ENCODE results near the gene EDC3. TPM values are rescaled to one million over a fixed set of nuclear protein-coding genes. Genes with fewer than 3 reads are reported as not detected.

EDC3 gene
- total and polyA plus RNA-seq, 2 of the 4 experiments (the other 2 are of a cell fraction), result 16.8 to 38.0 TPM

GRCh38 chr15:74609938-74610301 lies 85.9 kb downstream of the EDC3 start:
- H3K27ac ChIP-seq (ENCODE audit: insufficient read depth, low read length), result no peak overlapping the region
- no peak overlapping the region for H2BK5ac ChIP-seq (ENCODE audit: low read depth, low read length, poor library complexity, severe bottlenecking)
- H3K4me3 ChIP-seq (ENCODE audit: insufficient read depth, low read depth, low read length), result no peak overlapping the region
- no peaks in the 10 kb centered on the region for H3K9me1 ChIP-seq (ENCODE audit: insufficient read depth, low read length)
- no peak overlapping the region for H2BK120ac ChIP-seq (ENCODE audit: low read depth, low read length)
- H3K18ac ChIP-seq (ENCODE audit: low read depth, low read length), result no peak overlapping the region
- peaks cover 2% of the 10 kb centered on the region; the same call in 1 of the 2 replicates for H3K4me1 ChIP-seq (ENCODE audit: control insufficient read depth, insufficient read depth, low read length)
- H3K56ac ChIP-seq (ENCODE audit: extremely low read depth, insufficient read depth, low read length), result no peak overlapping the region
- no peak overlapping the region for H4K8ac ChIP-seq (ENCODE audit: low read depth in 2 of 2, low read length in 2 of 2)
- H3K36me3 ChIP-seq (ENCODE audit: control insufficient read depth, insufficient read depth, low read length), result no peaks in the 10 kb centered on the region
- H4K5ac ChIP-seq (ENCODE audit: low read depth, low read length), result no peak overlapping the region
- intact Hi-C loops (cut with micrococcal nuclease) (no loop called here), in situ Hi-C loops (cut with MboI; ENCODE audit: low sequenced_read_pairs) (no loop called here), dilution Hi-C loops (cut with HindIII; ENCODE audit: low sequenced_read_pairs, unreplicated experiment) (no loop called here)
- no peak overlapping the region for H2AK5ac ChIP-seq (ENCODE audit: low read depth, low read length)
- H3K23ac ChIP-seq (ENCODE audit: low read depth, low read length), result no peak overlapping the region
- H4K20me1 ChIP-seq (ENCODE audit: insufficient read depth, low read length), result no peaks in the 10 kb centered on the region
- H3K14ac ChIP-seq (replicated peaks; ENCODE audit: low read depth, low read length), result no peak overlapping the region
- no peaks in the 10 kb centered on the region for H3K9me3 ChIP-seq (ENCODE audit: control insufficient read depth, insufficient read depth, low read length)
- H2BK20ac ChIP-seq (ENCODE audit: low read depth, low read length), result no peak overlapping the region
- peaks cover 6% of the 10 kb centered on the region; the same call in 1 of the 2 replicates for H3K27me3 ChIP-seq (ENCODE audit: control insufficient read depth, insufficient read depth, low read length)
- ATAC-seq (ENCODE audit: low read depth) (no peak), DNase-seq (no peak)
- no peak overlapping the region for H4K91ac ChIP-seq (ENCODE audit: insufficient read depth, low read depth, low read length)
- no peak overlapping the region for H2AK9ac ChIP-seq (replicated peaks; ENCODE audit: low read depth, low read length, poor library complexity)
- no peak overlapping the region for H3K4me2 ChIP-seq (ENCODE audit: low read depth, low read length)
- TF ChIP-seq POLR2A (IDR thresholded peaks at IDR 0.05; ENCODE audit: low read depth, low read length) (no peak), SMC3 (IDR thresholded peaks at IDR 0.05; ENCODE audit: low read depth, low read length) (no peak), MAFK (IDR thresholded peaks at IDR 0.05; ENCODE audit: low read depth, low read length) (no peak), ELK1 (IDR thresholded peaks at IDR 0.05; ENCODE audit: borderline replicate concordance, low read depth, low read length) (no peak), NFE2L2 (IDR thresholded peaks at IDR 0.05; ENCODE audit: low read depth, low read length) (no peak), MAZ (IDR thresholded peaks at IDR 0.05; ENCODE audit: borderline replicate concordance, low read depth, low read length) (no peak), RAD21 (IDR thresholded peaks at IDR 0.05; ENCODE audit: low read length) (no peak), RCOR1 (IDR thresholded peaks at IDR 0.05; ENCODE audit: insufficient replicate concordance, low read length) (no peak), USF2 (IDR thresholded peaks at IDR 0.05; ENCODE audit: low read depth, low read length) (no peak), CEBPB (IDR thresholded peaks at IDR 0.05; ENCODE audit: low read depth, low read length) (no peak), CTCF (conservative IDR thresholded peaks at IDR 0.05; ENCODE audit: low read depth, low read length) (no peak), RFX5 (IDR thresholded peaks at IDR 0.05; ENCODE audit: low read depth, low read length) (no peak), MXI1 (IDR thresholded peaks at IDR 0.05; ENCODE audit: borderline replicate concordance, low read depth, low read length) (no peak), CHD1 (IDR thresholded peaks at IDR 0.05; ENCODE audit: low read depth, low read length) (no peak), FOS (IDR thresholded peaks at IDR 0.05; ENCODE audit: low read depth, low read length) (no peak), BHLHE40 (IDR thresholded peaks at IDR 0.05; ENCODE audit: low read depth, low read length) (no peak)
- H3K79me1 ChIP-seq (ENCODE audit: low read depth in 1 of 2, low read length in 2 of 2), result no peaks in the 10 kb centered on the region
- CTCF ChIA-PET, result no interaction called here
- H2AFZ ChIP-seq (replicated peaks; ENCODE audit: low read length, poor library complexity), result no peak overlapping the region
- no peak overlapping the region for H3K9ac ChIP-seq (ENCODE audit: low read depth, low read length)
- H2BK15ac ChIP-seq (ENCODE audit: low read depth, low read length), result no peak overlapping the region
- no peak overlapping the region for H3K4ac ChIP-seq (ENCODE audit: low read depth, low read length)
- no CpG with 5 or more reads among the region's 3 CpGs for WGBS, 2 experiments (ENCODE audit: extremely low coverage in 2 of 2, insufficient read length in 1 of 2)
- BruUV-seq (replicated peaks), result no TSS peak
- POLR2A ChIA-PET (ENCODE audit: unreplicated experiment), result no interaction called here

Data from IMR-90 (cell line).